Gastroesophageal sphincter (tissue), 3 donors: ENCODE measurements around the gene KIDINS220.

ENCODE experiments used
- EP300 ChIP-seq: sonication (generic); formaldehyde crosslinking; IDR thresholded peaks from one replicate; pipeline ENCODE4 v1.6.1; 2017; ENCODE audit warnings: antibody characterized with exemption, mild to moderate bottlenecking
- POLR2A ChIP-seq, 2 donors: fragments of 450-650 bp; IDR thresholded peaks; one replicate each; pipeline ENCODE4 v1.6.1; 2017; ENCODE audit warnings: antibody characterized with exemption in 2 of 2, mild to moderate bottlenecking in 2 of 2, moderate library complexity in 1 of 2
- POLR2AphosphoS5 ChIP-seq: sonication (generic); formaldehyde crosslinking; IDR thresholded peaks from one replicate; pipeline ENCODE4 v1.6.1; 2017; ENCODE audit warnings: antibody characterized with exemption
- TF ChIP-seq, protein P1 (sequence below), 4 experiments: fragments of 200-600 bp in 2 of 4; fragments of 450-650 bp in 2 of 4; sonication (generic) in 1 of 4; IDR thresholded peaks; one replicate each; pipeline ENCODE4 v1.5.1; 2017 to 2019; ENCODE audit warnings: antibody characterized with exemption in 4 of 4, mild to moderate bottlenecking in 2 of 4, moderate library complexity in 2 of 4

DNA sequence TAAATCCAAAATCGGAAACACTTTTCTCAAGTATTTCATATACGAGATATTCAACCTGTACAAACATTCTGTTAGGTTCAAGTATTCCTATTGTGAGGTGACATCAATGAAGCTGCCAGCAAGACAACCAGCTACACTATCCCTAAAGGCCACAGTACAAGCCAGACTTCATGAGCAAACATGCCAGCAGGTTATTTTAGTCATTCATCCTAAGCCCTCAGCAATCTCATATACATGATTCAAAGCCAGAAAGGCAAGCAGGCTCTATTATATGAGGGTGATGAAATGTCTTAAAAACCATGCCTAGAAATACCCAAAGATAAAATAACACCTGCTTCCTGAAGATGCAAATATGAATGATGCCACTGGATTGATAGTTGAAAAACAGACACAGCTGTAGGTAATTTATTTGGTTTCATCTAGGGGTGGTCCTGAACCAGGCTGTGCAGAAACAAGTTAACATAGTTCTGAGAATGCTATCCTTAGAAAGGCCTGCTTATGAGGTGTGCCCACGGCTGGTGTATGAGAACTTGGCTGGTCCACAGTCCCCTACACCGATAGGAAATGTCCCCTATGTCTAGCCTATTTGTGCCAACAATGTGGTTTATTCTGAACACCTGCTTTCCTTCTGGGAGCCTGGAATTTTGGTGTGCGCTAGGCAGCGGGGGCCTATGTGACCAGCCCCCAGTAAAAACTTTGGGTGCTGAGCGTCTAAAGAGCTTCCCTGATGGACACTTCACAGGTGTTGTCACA lies 48.2 kb upstream of the KIDINS220 start:
- TF ChIP-seq, protein P1, sequence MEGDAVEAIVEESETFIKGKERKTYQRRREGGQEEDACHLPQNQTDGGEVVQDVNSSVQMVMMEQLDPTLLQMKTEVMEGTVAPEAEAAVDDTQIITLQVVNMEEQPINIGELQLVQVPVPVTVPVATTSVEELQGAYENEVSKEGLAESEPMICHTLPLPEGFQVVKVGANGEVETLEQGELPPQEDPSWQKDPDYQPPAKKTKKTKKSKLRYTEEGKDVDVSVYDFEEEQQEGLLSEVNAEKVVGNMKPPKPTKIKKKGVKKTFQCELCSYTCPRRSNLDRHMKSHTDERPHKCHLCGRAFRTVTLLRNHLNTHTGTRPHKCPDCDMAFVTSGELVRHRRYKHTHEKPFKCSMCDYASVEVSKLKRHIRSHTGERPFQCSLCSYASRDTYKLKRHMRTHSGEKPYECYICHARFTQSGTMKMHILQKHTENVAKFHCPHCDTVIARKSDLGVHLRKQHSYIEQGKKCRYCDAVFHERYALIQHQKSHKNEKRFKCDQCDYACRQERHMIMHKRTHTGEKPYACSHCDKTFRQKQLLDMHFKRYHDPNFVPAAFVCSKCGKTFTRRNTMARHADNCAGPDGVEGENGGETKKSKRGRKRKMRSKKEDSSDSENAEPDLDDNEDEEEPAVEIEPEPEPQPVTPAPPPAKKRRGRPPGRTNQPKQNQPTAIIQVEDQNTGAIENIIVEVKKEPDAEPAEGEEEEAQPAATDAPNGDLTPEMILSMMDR (IDR thresholded peaks at IDR 0.05), result no peak
- TF ChIP-seq EP300 (no peak), POLR2A (IDR thresholded peaks at IDR 0.05) (no peak), POLR2AphosphoS5 (no peak)
